ENCODE measurements around the gene LUC7L3. TPM values are rescaled to one million over a fixed set of nuclear protein-coding genes. Genes with fewer than 3 reads are reported as not detected.

The LUC7L3 gene
- total RNA-seq, 2 donors from 2014 or later: 71.2 to 85.6 TPM

DNA sequence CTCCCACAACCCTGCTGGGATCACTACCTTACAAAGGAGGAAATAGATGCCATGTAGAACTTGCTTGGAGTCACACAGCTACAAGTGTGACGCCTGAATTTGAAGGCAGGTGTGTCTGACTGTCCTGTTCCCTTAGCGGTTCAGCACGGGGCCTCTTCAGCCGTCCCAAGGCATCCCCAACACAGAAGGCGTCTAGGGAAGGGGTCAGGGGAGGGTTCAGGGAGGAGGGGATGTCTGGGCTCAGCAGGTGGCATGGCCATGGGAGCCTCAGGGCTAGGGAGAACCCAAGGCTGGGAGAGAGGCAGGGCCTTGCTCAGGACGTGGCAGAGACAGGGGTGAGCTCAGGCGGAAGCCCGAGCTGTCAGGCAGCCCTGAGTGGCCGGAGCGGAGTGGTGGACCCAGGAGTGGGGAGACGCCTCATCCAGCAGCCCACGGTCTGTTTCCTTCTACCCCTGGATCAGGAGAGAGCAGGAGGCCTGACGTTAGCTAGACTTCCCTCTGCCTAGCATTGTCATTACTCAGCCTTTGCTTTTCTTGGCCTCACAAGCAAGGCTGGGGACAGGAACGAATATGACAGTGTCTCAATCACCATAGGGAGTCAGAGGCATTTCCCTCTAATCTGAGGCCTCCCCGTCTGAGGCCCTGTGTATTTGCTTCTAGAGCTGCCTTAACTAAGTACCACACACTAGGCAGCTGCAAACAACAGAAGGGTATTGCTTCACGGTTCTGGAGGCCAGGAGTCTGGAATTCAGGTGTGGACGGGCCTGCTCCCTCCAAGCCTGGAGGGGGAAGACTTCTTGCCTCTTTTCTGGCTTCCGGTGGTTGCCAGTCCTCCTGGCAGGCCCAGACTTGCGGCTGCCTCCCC is 79.3 kb downstream of the LUC7L3 start:
- H3K27ac ChIP-seq: no peak overlapping the region
- 85 to 91% methylated on average over 14 to 19 of the region's 19 CpGs for WGBS, 2 donors
- H3K4me3 ChIP-seq: no peak overlapping the region
- intact Hi-C loops (cut with DNase I): no loop called here
- no peak for ATAC-seq
- no peak for DNase-seq
- peaks cover 5% of the 10 kb centered on the region for H3K4me1 ChIP-seq
- no peaks in the 10 kb centered on the region for H3K9me3 ChIP-seq
- no peaks in the 10 kb centered on the region for H3K27me3 ChIP-seq
- H3K36me3 ChIP-seq (replicated peaks in 1 of 2; ENCODE audit: insufficient read depth in 1 of 2, low read depth in 2 of 2): no peaks in the 10 kb centered on the region
- TF ChIP-seq, protein P1, sequence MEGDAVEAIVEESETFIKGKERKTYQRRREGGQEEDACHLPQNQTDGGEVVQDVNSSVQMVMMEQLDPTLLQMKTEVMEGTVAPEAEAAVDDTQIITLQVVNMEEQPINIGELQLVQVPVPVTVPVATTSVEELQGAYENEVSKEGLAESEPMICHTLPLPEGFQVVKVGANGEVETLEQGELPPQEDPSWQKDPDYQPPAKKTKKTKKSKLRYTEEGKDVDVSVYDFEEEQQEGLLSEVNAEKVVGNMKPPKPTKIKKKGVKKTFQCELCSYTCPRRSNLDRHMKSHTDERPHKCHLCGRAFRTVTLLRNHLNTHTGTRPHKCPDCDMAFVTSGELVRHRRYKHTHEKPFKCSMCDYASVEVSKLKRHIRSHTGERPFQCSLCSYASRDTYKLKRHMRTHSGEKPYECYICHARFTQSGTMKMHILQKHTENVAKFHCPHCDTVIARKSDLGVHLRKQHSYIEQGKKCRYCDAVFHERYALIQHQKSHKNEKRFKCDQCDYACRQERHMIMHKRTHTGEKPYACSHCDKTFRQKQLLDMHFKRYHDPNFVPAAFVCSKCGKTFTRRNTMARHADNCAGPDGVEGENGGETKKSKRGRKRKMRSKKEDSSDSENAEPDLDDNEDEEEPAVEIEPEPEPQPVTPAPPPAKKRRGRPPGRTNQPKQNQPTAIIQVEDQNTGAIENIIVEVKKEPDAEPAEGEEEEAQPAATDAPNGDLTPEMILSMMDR (IDR thresholded peaks at IDR 0.05): no peak
- no peak for TF ChIP-seq POLR2A (IDR thresholded peaks at IDR 0.05)

DNA sequence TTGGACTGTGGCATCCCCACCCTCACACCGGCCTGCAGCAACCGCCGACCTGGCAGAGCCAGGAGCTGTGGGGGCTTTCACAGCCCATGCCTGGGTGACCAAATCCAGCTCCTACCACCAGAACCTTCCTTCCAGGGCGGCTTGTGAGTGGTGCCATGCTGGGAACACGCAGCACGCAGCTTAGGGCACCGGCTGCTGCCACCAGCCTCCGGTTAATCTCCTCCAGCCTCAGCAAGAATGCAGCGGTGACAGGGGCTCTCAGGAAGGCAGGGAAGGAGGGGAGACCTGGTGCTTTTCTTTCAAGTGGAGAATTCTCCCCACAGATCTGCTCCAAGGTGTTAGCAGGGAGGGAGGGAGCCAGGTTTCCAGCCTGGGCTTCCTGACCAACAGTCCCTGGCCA is 80.2 kb downstream of the LUC7L3 start:
- H3K27me3 ChIP-seq: no peaks in the 10 kb centered on the region
- H3K9me3 ChIP-seq: no peaks in the 10 kb centered on the region
- no peaks in the 10 kb centered on the region for H3K36me3 ChIP-seq (replicated peaks in 1 of 2; ENCODE audit: insufficient read depth in 1 of 2, low read depth in 2 of 2)
- peaks cover 8% of the 10 kb centered on the region for H3K4me1 ChIP-seq
- DNase-seq (no peak), ATAC-seq (no peak)
- H3K4me3 ChIP-seq: no peak overlapping the region
- no peak overlapping the region for H3K27ac ChIP-seq
- intact Hi-C loops (cut with DNase I): no loop called here
- WGBS, 2 donors: 83 to 87% methylated on average over 3 to 9 of the region's 9 CpGs
- no peak for TF ChIP-seq POLR2A (IDR thresholded peaks at IDR 0.05)
- TF ChIP-seq, protein P1 (IDR thresholded peaks at IDR 0.05): no peak

DNA sequence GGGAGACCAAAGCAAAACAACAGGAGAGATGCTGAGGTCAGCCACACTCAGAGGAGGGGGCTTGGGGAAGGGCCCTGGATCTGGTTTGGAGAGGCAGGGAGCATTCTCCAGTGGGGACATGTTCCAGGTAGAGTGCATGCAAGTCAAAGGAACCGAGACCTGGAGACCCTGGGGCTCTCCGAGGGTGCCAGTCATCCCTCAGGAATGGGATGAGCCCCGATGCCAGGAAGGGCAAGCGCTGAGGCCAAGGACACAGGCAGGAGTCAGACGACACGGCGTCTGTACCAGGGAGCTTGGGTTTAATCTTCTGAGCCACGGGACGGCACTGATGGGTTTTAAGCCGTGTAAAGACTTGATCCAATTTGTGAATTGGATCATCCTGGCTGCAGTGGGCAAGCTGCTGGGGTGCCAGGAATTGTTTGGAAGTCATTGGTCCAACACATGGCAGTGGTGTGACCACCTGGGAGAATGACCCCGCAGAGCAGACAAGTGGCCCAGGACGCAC is 80.8 kb downstream of the LUC7L3 start:
- Histone ChIP-seq H3K4me3 (no peak overlapping the region), H3K27me3 (no peaks in the 10 kb centered on the region), H3K4me1 (peaks cover 14% of the 10 kb centered on the region), H3K9me3 (no peaks in the 10 kb centered on the region), H3K36me3 (replicated peaks in 1 of 2; ENCODE audit: insufficient read depth in 1 of 2, low read depth in 2 of 2) (no peaks in the 10 kb centered on the region), H3K27ac (no peak overlapping the region)
- intact Hi-C loops (cut with DNase I): no loop called here
- ATAC-seq (no peak), DNase-seq (no peak)
- WGBS, 2 donors: 89 to 90% methylated on average over 12 of the region's 12 CpGs
- TF ChIP-seq POLR2A (IDR thresholded peaks at IDR 0.05): no peak
- TF ChIP-seq, protein P1 (IDR thresholded peaks at IDR 0.05): no peak

DNA sequence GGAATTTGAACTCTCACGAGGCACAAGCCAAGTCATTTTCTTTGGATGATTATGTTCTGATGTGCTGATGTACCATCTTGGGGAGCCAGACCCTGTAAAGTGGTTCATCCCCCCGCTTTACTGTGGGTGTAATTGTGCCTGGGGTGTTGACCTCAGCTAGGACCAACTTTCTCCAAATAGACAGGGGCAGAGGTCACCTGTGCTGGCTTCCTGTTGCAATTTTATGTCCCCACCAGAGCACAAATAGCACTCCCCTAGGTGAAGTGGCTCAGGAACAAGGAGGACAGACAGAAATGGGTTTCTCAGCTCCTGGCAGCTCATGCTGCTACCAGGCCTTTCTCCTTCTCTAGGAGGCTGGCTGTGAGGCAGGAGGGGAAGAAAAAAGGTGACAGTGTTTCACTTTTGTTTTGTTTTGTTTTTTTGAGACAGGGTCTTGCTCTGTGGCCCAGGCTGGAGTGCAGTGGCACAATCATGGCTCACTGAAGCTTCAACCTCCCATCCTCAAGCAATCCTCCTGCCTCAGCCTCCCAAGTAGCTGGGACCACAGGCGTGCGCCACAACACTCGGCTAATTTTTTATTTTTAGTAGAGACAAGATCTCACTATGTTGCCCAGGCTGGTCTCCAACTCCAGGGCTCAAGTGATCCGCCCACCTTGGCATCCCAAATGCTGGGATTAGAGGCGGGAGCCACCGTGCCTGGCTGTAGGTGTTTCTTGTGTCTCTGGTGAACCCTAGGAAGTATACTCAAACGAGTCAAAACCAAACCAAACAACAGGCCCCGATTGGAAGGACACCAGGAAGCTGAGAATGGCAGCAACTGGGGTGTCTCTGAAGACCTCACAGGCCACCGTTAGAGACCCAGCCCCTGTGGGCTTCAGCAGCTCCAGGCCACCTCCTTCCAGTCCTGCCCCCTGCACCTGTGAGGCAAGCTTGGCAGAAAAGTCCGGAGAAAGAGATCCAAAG is 83.5 kb downstream of the LUC7L3 start:
- intact Hi-C loops (cut with DNase I): no loop called here
- H3K4me3 ChIP-seq: no peak overlapping the region
- H3K27ac ChIP-seq: no peak overlapping the region
- TF ChIP-seq, protein P1 (IDR thresholded peaks at IDR 0.05): no peak
- TF ChIP-seq POLR2A (IDR thresholded peaks at IDR 0.05): no peak
- H3K27me3 ChIP-seq: no peaks in the 10 kb centered on the region
- 83 to 87% methylated on average over 6 to 12 of the region's 12 CpGs for WGBS, 2 donors
- no peaks in the 10 kb centered on the region for H3K9me3 ChIP-seq
- H3K4me1 ChIP-seq: peaks cover 22% of the 10 kb centered on the region
- DNase-seq (no peak), ATAC-seq (no peak)
- H3K36me3 ChIP-seq (replicated peaks in 1 of 2; ENCODE audit: insufficient read depth in 1 of 2, low read depth in 2 of 2): no peaks in the 10 kb centered on the region

Measured in body of pancreas (tissue), 4 donors.